Activated B cell treated with CpG ODN at 0.5 μM for 24 hours (primary cell): ENCODE measurements around the gene PNKD. TPM values are rescaled to one million over a fixed set of nuclear protein-coding genes. Genes with fewer than 3 reads are reported as not detected.

Experiments used
- ATAC-seq: fragments of 200-7000 bp; cut with Tn5 transposase; one replicate; pipeline ENCODE4 v1.10.0; 2021; ENCODE audit warnings: low read depth, mild to moderate bottlenecking, moderate library complexity
- CTCF ChIA-PET: fragments of 350-600 bp; sonication (Branson Sonifier 250); formaldehyde crosslinking; loops from one replicate; lab custom pipeline; 2021; ENCODE audit warnings: antibody characterized with exemption; lab: Charles Lee
- POLR2A ChIA-PET: fragments of 350-600 bp; sonication (Branson Sonifier 250); formaldehyde crosslinking; loops from one replicate; lab custom pipeline; 2021; ENCODE audit warnings: antibody characterized with exemption; lab: Charles Lee
- DNase-seq: peaks from one replicate; pipeline ENCODE4 v3.0.0; 2022
- H3K27ac Mint-ChIP-seq: one replicate; pipeline ENCODE4 v1.8.0; 2020; ENCODE audit warnings: mixed read lengths
- H3K27me3 Mint-ChIP-seq: one replicate; pipeline ENCODE4 v1.8.0; 2021; ENCODE audit warnings: mixed read lengths
- H3K36me3 Mint-ChIP-seq: one replicate; pipeline ENCODE4 v1.8.0; 2021; ENCODE audit warnings: low read depth, mixed read lengths
- H3K4me1 Mint-ChIP-seq: one replicate; pipeline ENCODE4 v1.8.0; 2021; ENCODE audit warnings: mixed read lengths
- H3K4me3 Mint-ChIP-seq: one replicate; pipeline ENCODE4 v1.8.0; 2020; ENCODE audit warnings: mild to moderate bottlenecking, mixed read lengths
- H3K9me3 Mint-ChIP-seq: one replicate; pipeline ENCODE4 v1.8.0; 2020; ENCODE audit warnings: mixed read lengths
- CTCF ChIP-seq: fragments of 200-600 bp; IDR thresholded peaks from one replicate; pipeline ENCODE4 v1.8.0; 2022; ENCODE audit warnings: antibody characterized with exemption, mild to moderate bottlenecking
- intact Hi-C: fragments of 100-400 bp; cut with micrococcal nuclease; formaldehyde crosslinking; loops from one replicate; pipeline ENCODE4 v1.15.1; 2024
- total RNA-seq: library from RNA; stranded (reverse); gene quantifications from 2 replicates; pipeline ENCODE4 v1.2.3, GENCODE V29; 2022

Gene PNKD
- total RNA-seq, 1 donor from 2014 or later, result 21.0 TPM

DNA sequence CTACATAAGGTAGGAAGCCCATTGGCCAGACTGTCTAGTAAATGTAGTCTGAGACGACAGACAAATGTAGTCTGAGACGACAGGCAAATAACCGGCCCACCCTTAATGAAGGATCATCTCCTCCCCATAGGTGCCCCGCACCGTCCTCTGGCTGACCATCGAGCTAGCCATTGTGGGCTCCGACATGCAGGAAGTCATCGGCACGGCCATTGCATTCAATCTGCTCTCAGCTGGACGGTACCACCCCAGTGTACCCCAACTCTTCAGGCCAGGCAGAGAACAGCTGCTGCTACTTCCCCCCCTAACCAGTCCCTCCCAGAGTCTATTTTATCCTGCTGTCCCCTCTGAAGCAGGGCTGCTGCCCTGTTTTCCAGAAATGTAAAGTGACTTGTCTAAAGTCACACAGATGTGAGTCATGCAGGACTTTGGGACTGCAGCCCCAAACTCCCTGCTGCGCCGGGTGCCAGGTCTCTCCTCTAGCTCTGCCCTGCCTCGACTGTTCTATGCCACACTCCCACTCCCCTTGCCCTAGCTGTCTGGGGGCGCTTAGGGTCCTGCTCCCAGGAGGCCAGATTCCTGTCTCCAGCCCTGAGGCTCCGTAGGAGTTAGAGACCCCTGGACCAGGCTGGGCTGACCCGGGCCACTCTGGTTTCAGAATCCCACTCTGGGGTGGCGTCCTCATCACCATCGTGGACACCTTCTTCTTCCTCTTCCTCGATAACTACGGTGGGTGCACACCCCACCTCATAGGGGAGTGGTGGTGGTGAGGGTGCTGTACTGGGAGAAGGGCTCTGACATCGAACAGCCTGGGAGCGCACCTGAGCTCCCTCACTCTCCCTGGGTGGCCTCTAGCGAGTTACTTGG, 116.4 kb downstream of the PNKD start:
- ATAC-seq, result no peak
- peak overlapping the region; percentile 67 for H3K4me3 Mint-ChIP-seq
- H3K27ac Mint-ChIP-seq, result no peak overlapping the region

DNA sequence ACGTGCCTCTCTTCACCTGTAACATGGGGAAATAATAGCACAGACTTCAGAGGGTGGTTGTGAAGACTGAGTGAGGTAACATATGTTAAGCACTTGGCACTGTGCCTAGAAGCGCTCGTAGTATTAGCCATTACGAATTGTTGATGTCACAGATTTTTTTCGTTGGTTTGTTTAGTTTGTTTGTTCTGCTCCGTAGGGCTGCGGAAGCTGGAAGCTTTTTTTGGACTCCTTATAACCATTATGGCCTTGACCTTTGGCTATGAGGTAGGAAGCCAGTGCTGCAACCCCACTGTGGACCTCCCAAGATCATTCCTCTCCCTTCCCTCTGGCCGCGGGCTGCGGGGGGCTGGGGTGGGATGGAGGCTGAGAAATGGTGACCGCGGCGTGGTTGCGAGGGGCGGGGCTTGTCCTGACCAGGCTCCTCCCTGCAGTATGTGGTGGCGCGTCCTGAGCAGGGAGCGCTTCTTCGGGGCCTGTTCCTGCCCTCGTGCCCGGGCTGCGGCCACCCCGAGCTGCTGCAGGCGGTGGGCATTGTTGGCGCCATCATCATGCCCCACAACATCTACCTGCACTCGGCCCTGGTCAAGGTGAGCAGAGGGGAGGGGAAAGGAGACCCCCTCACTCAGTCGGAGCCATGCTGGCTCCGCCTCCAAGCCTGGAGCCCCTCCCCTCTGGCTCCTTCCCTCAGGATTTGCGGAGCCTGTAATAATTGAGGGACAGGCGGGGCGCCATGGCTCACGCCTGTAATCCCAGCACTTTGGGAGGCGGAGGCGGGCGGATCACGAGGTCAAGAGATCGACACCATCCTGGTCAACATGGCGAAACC, 117.3 kb downstream of the PNKD start:
- DNase-seq (no peak), ATAC-seq (peak; percentile 88)
- ChIA-PET POLR2A (interaction anchor here (1.2 kb wide), 1 partner anchor 115 kb away, joined by 3 read pairs; no protein-coding TSS in a partner anchor), CTCF (no interaction called here)
- Mint-ChIP-seq H3K9me3 (no peaks in the 10 kb centered on the region), H3K27ac (no peak overlapping the region), H3K36me3 (no peaks in the 10 kb centered on the region), H3K27me3 (peaks cover 2% of the 10 kb centered on the region), H3K4me1 (peaks cover 7% of the 10 kb centered on the region), H3K4me3 (peak overlapping the region; percentile 67)
- TF ChIP-seq CTCF, result no peak
- intact Hi-C loops, result loop anchor here (2.0 kb wide), 1 partner anchor 17 kb away; no protein-coding TSS in a partner anchor

More for the DNA sequence above, 116.4 kb downstream of the PNKD start:
- intact Hi-C loops, result loop anchor here (2.0 kb wide), 1 partner anchor 16 kb away; no protein-coding TSS in a partner anchor
- POLR2A ChIA-PET, result interaction anchor here (1.1 to 1.2 kb wide), 2 partner anchors 31 to 114 kb away, joined by 3 to 5 read pairs; no protein-coding TSS in a partner anchor
- Mint-ChIP-seq H3K9me3 (no peaks in the 10 kb centered on the region), H3K36me3 (no peaks in the 10 kb centered on the region), H3K27me3 (peaks cover 2% of the 10 kb centered on the region), H3K4me1 (peaks cover 10% of the 10 kb centered on the region)
- CTCF ChIA-PET, result no interaction called here
- DNase-seq, result no peak
- TF ChIP-seq CTCF, result no peak

DNA sequence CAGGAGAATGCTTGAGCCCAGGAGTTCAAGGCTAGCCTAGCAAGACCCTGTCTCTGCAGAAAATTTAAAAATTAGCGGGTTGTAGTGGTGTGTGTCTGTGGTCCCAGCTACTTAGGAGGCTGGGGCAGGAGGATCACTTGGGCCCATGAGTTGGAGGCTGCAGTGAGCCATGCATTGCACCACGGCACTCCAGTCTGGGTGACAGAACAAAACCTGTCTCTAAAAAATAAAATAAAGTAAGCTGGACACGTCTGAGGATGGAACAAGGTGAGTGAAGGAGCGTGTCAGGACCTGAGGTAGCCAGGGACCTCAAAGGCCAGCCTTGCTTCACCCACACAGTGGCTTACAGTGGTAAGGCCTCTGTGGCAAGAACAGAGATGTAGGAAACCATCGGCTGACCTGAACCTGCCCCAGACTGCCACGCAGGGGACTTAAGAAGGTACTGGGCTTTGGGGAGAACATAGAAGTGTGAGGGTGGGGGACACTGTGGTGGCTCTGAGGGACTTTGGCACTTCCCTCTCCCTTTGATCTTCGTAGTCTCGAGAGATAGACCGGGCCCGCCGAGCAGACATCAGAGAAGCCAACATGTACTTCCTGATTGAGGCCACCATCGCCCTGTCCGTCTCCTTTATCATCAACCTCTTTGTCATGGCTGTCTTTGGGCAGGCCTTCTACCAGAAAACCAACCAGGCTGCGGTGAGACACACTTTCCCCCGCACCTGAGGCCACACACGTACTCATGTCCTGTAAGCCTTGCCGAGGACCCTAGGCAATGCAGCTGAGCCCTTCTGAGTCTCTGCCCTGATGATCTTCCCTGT, 119.2 kb downstream of the PNKD start:
- Mint-ChIP-seq H3K27ac (no peak overlapping the region), H3K27me3 (peaks cover 2% of the 10 kb centered on the region), H3K9me3 (no peaks in the 10 kb centered on the region), H3K4me1 (peaks cover 18% of the 10 kb centered on the region), H3K4me3 (no peak overlapping the region), H3K36me3 (no peaks in the 10 kb centered on the region)
- ATAC-seq (no peak), DNase-seq (no peak)
- intact Hi-C loops, result no loop called here
- ChIA-PET CTCF (interaction anchor here (0.6 kb wide), 1 partner anchor 117 kb away, joined by 3 read pairs; no protein-coding TSS in a partner anchor), POLR2A (interaction anchor here (0.6 to 1.0 kb wide), 3 partner anchors 53 to 374 kb away, joined by 3 to 4 read pairs (median 3); no protein-coding TSS in a partner anchor)
- no peak for TF ChIP-seq CTCF

DNA sequence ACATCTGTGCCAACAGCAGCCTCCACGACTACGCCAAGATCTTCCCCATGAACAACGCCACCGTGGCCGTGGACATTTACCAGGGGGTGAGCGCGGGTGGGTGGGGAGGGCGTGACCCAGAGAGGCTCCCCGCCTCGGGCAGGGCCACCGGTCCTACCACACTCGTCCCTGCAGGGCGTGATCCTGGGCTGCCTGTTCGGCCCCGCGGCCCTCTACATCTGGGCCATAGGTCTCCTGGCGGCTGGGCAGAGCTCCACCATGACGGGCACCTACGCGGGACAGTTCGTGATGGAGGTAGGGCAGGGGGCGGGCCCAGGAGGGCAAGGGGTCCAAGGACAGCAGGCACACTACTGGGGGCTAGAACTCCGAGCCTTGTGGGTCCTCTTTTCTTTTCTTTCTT, 120.9 kb downstream of the PNKD start:
- no peak overlapping the region for H3K27ac Mint-ChIP-seq
- H3K4me3 Mint-ChIP-seq, result no peak overlapping the region
- no peak for TF ChIP-seq CTCF
- H3K36me3 Mint-ChIP-seq, result peaks cover under 1% of the 10 kb centered on the region
- ATAC-seq (no peak), DNase-seq (no peak)
- H3K27me3 Mint-ChIP-seq, result peaks cover 2% of the 10 kb centered on the region
- ChIA-PET CTCF (no interaction called here), POLR2A (no interaction called here)
- intact Hi-C loops, result no loop called here
- H3K9me3 Mint-ChIP-seq, result no peaks in the 10 kb centered on the region
- H3K4me1 Mint-ChIP-seq, result peaks cover 30% of the 10 kb centered on the region
